GM12878 (cell line): ENCODE data around the gene AK8.

Experiments
- BHLHE40 ChIP-seq, 2 experiments: fragments of 450-650 bp in 1 of 2; IDR thresholded peaks; 2 replicates each; pipeline ENCODE4 v1.6.1; 2011 to 2017; ENCODE audit warnings: low read depth in 2 of 2, borderline replicate concordance in 1 of 2, improper control_type of control experiment in 1 of 2, low read length in 1 of 2, mild to moderate bottlenecking in 1 of 2
- EP300 ChIP-seq, 2 experiments: fragments of 150-350 bp in 1 of 2; IDR thresholded peaks; 2 replicates each; pipeline ENCODE4 v1.6.1; 2011 to 2012; ENCODE audit warnings: low read depth in 2 of 2, low read length in 2 of 2, borderline replicate concordance in 1 of 2, improper control_type of control experiment in 1 of 2, inconsistent platforms in 1 of 2; ENCODE audit not compliant: control insufficient read depth in 1 of 2
- ETV6 ChIP-seq, 2 experiments: fragments of 450-650 bp in 1 of 2; IDR thresholded peaks in 1 of 2; conservative IDR thresholded peaks in 1 of 2; 2 replicates each; pipeline ENCODE4 v1.6.1; 2014; ENCODE audit warnings: antibody characterized with exemption in 1 of 2, borderline replicate concordance in 1 of 2, low read depth in 1 of 2, mild to moderate bottlenecking in 1 of 2, moderate library complexity in 1 of 2
- FOXK2 ChIP-seq: fragments of 450-650 bp; IDR thresholded peaks from 2 replicates; pipeline ENCODE4 v1.6.1; 2017; ENCODE audit warnings: mild to moderate bottlenecking, moderate library complexity
- JUNB ChIP-seq: IDR thresholded peaks from 2 replicates; pipeline ENCODE4 v1.6.1; 2016; ENCODE audit warnings: antibody characterized with exemption, mild to moderate bottlenecking
- POLR2A ChIP-seq: IDR thresholded peaks from 2 replicates; pipeline ENCODE4 v1.6.1; 2011; ENCODE audit warnings: low read depth, mild to moderate bottlenecking, low read length
- POLR2AphosphoS5 ChIP-seq: IDR thresholded peaks from 2 replicates; pipeline ENCODE4 v1.6.1; 2011; ENCODE audit warnings: mild to moderate bottlenecking, low read length, inconsistent platforms
- SIN3A ChIP-seq: IDR thresholded peaks from 2 replicates; pipeline ENCODE4 v1.6.1; 2012; ENCODE audit warnings: low read depth, low read length, improper control_type of control experiment
- STAT1 ChIP-seq: fragments of 450-650 bp; conservative IDR thresholded peaks from 2 replicates; pipeline ENCODE4 v1.6.1; 2014; ENCODE audit warnings: antibody characterized with exemption, mild to moderate bottlenecking
- TF ChIP-seq, protein P1 (sequence below): fragments of 450-650 bp; IDR thresholded peaks from 2 replicates; pipeline ENCODE4 v1.6.1; 2017; ENCODE audit warnings: mild to moderate bottlenecking, moderate library complexity
- TF ChIP-seq, protein P2 (sequence below): fragments of 450-650 bp; formaldehyde crosslinking; IDR thresholded peaks from 2 replicates; pipeline ENCODE4 v1.4.0; 2020; ENCODE audit warnings: mild to moderate bottlenecking, moderate library complexity
- TF ChIP-seq, protein P3 (sequence below): fragments of 450-650 bp; IDR thresholded peaks from 2 replicates; pipeline ENCODE4 v1.6.1; 2017; ENCODE audit warnings: antibody characterized with exemption, mild to moderate bottlenecking, moderate library complexity
- TF ChIP-seq, protein P4 (sequence below), 3 experiments: IDR thresholded peaks in 2 of 3; conservative IDR thresholded peaks in 1 of 3; 2 replicates each; pipeline ENCODE4 v1.5.1; 2011; ENCODE audit warnings: low read depth in 3 of 3, low read length in 3 of 3, mild to moderate bottlenecking in 3 of 3, control low read depth in 2 of 3, moderate library complexity in 2 of 3, inconsistent platforms in 1 of 3, mixed read lengths in 1 of 3; ENCODE audit not compliant: control insufficient read depth in 2 of 3, insufficient read depth in 1 of 3; ENCODE audit errors: extremely low read depth in 1 of 3
- TF ChIP-seq, protein P5 (sequence below): IDR thresholded peaks from 2 replicates; pipeline ENCODE4 v1.6.1; 2012; ENCODE audit warnings: low read length, inconsistent platforms

DNA sequence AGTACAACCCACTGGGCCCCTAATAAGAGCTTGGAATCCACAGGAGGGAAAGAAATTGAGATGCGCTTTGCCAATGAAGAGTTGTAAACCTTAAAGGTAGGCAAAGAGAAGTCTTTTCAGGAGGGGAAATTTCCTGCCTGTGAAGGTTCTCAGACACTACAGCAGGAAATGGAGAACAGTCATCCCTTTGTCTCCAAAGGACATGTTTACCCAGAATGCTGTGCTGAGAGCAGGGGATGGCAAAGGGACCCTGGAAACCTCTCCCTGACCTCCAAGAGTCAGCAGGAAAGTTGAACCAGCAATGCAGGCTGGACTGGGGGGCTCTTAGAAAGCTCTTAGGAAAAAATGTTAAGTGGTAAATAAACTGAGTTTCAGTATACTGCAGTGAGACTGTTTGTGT, 103.2 kb downstream of the AK8 start:
- TF ChIP-seq, protein P1, sequence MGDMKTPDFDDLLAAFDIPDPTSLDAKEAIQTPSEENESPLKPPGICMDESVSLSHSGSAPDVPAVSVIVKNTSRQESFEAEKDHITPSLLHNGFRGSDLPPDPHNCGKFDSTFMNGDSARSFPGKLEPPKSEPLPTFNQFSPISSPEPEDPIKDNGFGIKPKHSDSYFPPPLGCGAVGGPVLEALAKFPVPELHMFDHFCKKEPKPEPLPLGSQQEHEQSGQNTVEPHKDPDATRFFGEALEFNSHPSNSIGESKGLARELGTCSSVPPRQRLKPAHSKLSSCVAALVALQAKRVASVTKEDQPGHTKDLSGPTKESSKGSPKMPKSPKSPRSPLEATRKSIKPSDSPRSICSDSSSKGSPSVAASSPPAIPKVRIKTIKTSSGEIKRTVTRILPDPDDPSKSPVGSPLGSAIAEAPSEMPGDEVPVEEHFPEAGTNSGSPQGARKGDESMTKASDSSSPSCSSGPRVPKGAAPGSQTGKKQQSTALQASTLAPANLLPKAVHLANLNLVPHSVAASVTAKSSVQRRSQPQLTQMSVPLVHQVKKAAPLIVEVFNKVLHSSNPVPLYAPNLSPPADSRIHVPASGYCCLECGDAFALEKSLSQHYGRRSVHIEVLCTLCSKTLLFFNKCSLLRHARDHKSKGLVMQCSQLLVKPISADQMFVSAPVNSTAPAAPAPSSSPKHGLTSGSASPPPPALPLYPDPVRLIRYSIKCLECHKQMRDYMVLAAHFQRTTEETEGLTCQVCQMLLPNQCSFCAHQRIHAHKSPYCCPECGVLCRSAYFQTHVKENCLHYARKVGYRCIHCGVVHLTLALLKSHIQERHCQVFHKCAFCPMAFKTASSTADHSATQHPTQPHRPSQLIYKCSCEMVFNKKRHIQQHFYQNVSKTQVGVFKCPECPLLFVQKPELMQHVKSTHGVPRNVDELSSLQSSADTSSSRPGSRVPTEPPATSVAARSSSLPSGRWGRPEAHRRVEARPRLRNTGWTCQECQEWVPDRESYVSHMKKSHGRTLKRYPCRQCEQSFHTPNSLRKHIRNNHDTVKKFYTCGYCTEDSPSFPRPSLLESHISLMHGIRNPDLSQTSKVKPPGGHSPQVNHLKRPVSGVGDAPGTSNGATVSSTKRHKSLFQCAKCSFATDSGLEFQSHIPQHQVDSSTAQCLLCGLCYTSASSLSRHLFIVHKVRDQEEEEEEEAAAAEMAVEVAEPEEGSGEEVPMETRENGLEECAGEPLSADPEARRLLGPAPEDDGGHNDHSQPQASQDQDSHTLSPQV, result no peak
- TF ChIP-seq STAT1 (no peak), BHLHE40 (IDR thresholded peaks at IDR 0.05; ENCODE audit: borderline replicate concordance in 1 of 2, low read depth in 2 of 2, low read length in 1 of 2) (no peak), EP300 (IDR thresholded peaks at IDR 0.05; ENCODE audit: borderline replicate concordance in 1 of 2, control insufficient read depth in 1 of 2, low read depth in 2 of 2, low read length in 2 of 2) (no peak), POLR2A (no peak), SIN3A (no peak), ETV6 (conservative IDR thresholded peaks at IDR 0.05 in 1 of 2, IDR thresholded peaks at IDR 0.05 in 1 of 2; ENCODE audit: borderline replicate concordance in 1 of 2, low read depth in 1 of 2) (no peak), POLR2AphosphoS5 (no peak), JUNB (no peak), FOXK2 (no peak)
- TF ChIP-seq, protein P2, sequence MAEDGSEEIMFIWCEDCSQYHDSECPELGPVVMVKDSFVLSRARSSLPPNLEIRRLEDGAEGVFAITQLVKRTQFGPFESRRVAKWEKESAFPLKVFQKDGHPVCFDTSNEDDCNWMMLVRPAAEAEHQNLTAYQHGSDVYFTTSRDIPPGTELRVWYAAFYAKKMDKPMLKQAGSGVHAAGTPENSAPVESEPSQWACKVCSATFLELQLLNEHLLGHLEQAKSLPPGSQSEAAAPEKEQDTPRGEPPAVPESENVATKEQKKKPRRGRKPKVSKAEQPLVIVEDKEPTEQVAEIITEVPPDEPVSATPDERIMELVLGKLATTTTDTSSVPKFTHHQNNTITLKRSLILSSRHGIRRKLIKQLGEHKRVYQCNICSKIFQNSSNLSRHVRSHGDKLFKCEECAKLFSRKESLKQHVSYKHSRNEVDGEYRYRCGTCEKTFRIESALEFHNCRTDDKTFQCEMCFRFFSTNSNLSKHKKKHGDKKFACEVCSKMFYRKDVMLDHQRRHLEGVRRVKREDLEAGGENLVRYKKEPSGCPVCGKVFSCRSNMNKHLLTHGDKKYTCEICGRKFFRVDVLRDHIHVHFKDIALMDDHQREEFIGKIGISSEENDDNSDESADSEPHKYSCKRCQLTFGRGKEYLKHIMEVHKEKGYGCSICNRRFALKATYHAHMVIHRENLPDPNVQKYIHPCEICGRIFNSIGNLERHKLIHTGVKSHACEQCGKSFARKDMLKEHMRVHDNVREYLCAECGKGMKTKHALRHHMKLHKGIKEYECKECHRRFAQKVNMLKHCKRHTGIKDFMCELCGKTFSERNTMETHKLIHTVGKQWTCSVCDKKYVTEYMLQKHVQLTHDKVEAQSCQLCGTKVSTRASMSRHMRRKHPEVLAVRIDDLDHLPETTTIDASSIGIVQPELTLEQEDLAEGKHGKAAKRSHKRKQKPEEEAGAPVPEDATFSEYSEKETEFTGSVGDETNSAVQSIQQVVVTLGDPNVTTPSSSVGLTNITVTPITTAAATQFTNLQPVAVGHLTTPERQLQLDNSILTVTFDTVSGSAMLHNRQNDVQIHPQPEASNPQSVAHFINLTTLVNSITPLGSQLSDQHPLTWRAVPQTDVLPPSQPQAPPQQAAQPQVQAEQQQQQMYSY, result no peak
- TF ChIP-seq, protein P3, sequence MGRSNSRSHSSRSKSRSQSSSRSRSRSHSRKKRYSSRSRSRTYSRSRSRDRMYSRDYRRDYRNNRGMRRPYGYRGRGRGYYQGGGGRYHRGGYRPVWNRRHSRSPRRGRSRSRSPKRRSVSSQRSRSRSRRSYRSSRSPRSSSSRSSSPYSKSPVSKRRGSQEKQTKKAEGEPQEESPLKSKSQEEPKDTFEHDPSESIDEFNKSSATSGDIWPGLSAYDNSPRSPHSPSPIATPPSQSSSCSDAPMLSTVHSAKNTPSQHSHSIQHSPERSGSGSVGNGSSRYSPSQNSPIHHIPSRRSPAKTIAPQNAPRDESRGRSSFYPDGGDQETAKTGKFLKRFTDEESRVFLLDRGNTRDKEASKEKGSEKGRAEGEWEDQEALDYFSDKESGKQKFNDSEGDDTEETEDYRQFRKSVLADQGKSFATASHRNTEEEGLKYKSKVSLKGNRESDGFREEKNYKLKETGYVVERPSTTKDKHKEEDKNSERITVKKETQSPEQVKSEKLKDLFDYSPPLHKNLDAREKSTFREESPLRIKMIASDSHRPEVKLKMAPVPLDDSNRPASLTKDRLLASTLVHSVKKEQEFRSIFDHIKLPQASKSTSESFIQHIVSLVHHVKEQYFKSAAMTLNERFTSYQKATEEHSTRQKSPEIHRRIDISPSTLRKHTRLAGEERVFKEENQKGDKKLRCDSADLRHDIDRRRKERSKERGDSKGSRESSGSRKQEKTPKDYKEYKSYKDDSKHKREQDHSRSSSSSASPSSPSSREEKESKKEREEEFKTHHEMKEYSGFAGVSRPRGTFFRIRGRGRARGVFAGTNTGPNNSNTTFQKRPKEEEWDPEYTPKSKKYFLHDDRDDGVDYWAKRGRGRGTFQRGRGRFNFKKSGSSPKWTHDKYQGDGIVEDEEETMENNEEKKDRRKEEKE, result no peak
- TF ChIP-seq, protein P4, sequence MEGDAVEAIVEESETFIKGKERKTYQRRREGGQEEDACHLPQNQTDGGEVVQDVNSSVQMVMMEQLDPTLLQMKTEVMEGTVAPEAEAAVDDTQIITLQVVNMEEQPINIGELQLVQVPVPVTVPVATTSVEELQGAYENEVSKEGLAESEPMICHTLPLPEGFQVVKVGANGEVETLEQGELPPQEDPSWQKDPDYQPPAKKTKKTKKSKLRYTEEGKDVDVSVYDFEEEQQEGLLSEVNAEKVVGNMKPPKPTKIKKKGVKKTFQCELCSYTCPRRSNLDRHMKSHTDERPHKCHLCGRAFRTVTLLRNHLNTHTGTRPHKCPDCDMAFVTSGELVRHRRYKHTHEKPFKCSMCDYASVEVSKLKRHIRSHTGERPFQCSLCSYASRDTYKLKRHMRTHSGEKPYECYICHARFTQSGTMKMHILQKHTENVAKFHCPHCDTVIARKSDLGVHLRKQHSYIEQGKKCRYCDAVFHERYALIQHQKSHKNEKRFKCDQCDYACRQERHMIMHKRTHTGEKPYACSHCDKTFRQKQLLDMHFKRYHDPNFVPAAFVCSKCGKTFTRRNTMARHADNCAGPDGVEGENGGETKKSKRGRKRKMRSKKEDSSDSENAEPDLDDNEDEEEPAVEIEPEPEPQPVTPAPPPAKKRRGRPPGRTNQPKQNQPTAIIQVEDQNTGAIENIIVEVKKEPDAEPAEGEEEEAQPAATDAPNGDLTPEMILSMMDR (IDR thresholded peaks at IDR 0.05 in 2 of 3, conservative IDR thresholded peaks at IDR 0.05 in 1 of 3; ENCODE audit: control insufficient read depth in 2 of 3, extremely low read depth in 1 of 3, insufficient read depth in 1 of 3, low read depth in 3 of 3, low read length in 3 of 3), result no peak
- TF ChIP-seq, protein P5, sequence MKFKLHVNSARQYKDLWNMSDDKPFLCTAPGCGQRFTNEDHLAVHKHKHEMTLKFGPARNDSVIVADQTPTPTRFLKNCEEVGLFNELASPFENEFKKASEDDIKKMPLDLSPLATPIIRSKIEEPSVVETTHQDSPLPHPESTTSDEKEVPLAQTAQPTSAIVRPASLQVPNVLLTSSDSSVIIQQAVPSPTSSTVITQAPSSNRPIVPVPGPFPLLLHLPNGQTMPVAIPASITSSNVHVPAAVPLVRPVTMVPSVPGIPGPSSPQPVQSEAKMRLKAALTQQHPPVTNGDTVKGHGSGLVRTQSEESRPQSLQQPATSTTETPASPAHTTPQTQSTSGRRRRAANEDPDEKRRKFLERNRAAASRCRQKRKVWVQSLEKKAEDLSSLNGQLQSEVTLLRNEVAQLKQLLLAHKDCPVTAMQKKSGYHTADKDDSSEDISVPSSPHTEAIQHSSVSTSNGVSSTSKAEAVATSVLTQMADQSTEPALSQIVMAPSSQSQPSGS, result no peak
